ENCODE results near the gene PAH.
A peak's percentile ranks its signal among the peaks of the same experiment; 100 is the strongest.

PAH gene

GRCh38 chr12:102821149-102821548 is 95.9 kb downstream of the PAH start:
- no peak for TF ChIP-seq CTCF (IDR thresholded peaks at IDR 0.05; ENCODE audit: borderline replicate concordance, control extremely low read depth, extremely low read depth, insufficient read depth, missing control alignments)
- in situ Hi-C loops (cut with MboI; ENCODE audit: low sequenced_read_pairs, unreplicated experiment), result no loop called here
- no peak for DNase-seq (ENCODE audit: low spot score)

GRCh38 chr12:102816816-102817434 is 100.1 kb downstream of the PAH start:
- DNase-seq (ENCODE audit: low spot score), result no peak
- TF ChIP-seq CTCF (IDR thresholded peaks at IDR 0.05; ENCODE audit: borderline replicate concordance, control extremely low read depth, extremely low read depth, insufficient read depth, missing control alignments), result peak; percentile 12
- in situ Hi-C loops (cut with MboI; ENCODE audit: low sequenced_read_pairs, unreplicated experiment), result no loop called here

GRCh38 chr12:102814691-102815367 is 102.2 kb downstream of the PAH start:
- no peak for TF ChIP-seq CTCF (IDR thresholded peaks at IDR 0.05; ENCODE audit: borderline replicate concordance, control extremely low read depth, extremely low read depth, insufficient read depth, missing control alignments)
- DNase-seq (ENCODE audit: low spot score), result no peak
- in situ Hi-C loops (cut with MboI; ENCODE audit: low sequenced_read_pairs, unreplicated experiment), result no loop called here

GRCh38 chr12:102812344-102812743 is 104.7 kb downstream of the PAH start:
- no peak for TF ChIP-seq CTCF (IDR thresholded peaks at IDR 0.05; ENCODE audit: borderline replicate concordance, control extremely low read depth, extremely low read depth, insufficient read depth, missing control alignments)
- in situ Hi-C loops (cut with MboI; ENCODE audit: low sequenced_read_pairs, unreplicated experiment), result no loop called here
- DNase-seq (ENCODE audit: low spot score), result no peak

- DNase-seq (ENCODE audit: low spot score), result peak; percentile 26
- peak; percentile 36 for TF ChIP-seq CTCF (IDR thresholded peaks at IDR 0.05; ENCODE audit: borderline replicate concordance, control extremely low read depth, extremely low read depth, insufficient read depth, missing control alignments)
- in situ Hi-C loops (cut with MboI; ENCODE audit: low sequenced_read_pairs, unreplicated experiment), result no loop called here
These were observed 105.8 kb downstream of the PAH start for GRCh38 chr12:102811110-102811737.

GRCh38 chr12:102808412-102808811 is 108.6 kb downstream of the PAH start:
- in situ Hi-C loops (cut with MboI; ENCODE audit: low sequenced_read_pairs, unreplicated experiment), result no loop called here
- DNase-seq (ENCODE audit: low spot score), result no peak
- TF ChIP-seq CTCF (IDR thresholded peaks at IDR 0.05; ENCODE audit: borderline replicate concordance, control extremely low read depth, extremely low read depth, insufficient read depth, missing control alignments), result no peak

Measured in GM13976 (cell line).